NOMO-1 treated with dmso at 0.1 percent for 144 hours (cell line): ENCODE results near the gene GLB1L2.

ENCODE experiments used
- DNase-seq: peaks from one replicate; lab custom pipeline; 2025; ENCODE audit not compliant: unreplicated experiment; lab: John Stamatoyannopoulos, UW

The GLB1L2 gene

DNA sequence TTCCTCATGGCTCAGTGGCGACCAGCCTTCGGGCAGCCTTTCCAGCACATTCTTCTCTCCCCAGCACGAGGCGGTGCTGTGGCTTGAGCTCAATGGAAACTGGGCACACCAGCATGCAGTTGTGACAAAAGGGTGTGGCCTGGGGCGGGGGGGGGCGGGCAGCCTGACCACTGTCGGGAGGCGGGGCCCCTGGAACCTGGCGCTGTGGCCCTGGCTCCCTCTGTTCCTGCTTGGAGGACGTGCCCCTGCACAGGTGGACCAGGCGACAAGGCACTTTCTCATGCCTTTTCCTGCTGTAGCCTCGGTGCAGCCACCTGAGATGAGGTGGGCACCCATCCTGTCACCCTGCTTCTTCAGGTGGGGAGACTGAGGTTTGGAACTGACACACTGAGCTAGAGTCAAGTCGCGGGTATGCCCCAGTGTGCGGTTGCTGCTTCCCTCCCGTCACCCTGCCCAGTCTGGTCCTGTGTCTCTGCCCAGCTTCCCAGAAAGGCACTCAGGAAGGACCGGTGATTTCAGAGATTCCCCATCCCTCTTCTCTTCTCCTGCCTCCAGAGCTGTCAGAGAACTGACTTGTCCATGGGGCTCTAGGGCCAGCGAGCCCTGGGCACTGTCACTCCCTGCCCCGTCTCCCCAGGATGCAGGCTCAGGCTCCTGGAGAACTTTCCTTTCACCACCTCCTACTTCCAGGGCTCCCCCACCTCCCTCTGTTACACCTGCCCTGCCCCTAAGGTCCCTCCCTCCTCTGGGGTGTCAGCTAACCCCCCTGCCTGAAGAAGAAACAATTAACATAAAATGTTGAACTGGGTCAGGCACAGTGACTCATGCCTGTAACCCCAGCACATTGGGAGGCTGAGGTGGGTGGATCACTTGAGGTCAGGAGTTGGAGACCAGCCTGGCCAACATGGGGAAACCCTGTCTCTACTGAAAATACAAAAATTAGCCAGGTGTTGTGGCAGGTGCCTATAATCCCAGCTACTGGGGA, 70.3 kb downstream of the GLB1L2 start:
- no peak for DNase-seq

DNA sequence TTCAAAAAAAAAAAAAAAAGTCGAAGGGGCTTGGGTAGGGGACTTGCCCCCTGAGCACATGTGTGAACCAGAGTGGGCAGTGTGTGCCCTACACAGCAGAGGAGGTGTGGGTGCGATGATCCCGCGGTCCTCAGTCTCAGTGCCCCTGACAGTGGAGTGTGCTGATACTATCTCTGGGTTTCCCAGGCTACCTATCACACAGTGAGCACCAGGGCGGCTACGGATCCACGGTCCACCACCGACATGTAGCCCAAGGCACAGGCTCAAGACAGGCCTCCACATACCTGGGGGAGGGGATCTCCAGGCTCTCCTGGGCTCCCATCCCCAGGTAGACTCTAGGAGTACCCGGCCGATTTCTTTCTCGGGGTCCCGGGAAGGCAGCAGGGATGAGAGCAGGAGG, 71.1 kb downstream of the GLB1L2 start:
- DNase-seq = no peak

DNA sequence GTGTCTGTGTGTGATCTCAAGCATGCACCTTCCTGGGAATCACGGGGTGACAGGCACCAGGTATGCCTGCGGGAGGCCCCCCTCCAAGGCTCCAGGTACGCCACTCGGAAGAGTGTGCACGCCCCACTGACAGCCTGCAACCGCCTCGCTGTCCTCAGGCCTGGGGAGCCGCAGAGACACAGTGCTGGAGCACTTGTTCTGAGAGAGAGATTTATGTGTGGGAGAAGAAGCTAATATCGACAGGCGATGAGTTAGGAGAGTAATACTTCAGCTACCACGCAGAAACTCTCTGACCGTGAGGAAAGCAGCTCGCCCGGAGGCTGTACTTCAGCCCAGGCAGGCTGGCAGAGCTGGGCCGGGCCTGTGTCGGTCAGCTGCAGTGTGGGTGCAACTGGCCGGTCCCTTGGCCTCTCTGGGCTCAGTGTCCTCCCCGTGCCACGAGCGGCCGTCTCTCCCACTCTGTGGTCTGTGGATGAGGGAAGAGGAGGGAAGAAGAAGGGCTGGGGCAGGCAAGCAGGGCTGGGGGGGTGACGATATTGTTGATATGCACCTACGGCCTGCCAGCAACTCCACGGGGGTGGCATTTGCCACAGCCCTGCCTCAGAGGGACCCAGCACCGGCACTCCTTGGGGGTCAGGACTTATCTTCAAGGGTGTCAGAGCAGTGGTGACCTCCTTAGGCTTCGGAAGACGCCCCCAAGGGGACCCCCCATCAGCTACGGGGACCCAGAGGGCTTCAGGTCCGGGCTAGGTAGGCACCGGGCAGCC, 73.0 kb downstream of the GLB1L2 start:
- no peak for DNase-seq

DNA sequence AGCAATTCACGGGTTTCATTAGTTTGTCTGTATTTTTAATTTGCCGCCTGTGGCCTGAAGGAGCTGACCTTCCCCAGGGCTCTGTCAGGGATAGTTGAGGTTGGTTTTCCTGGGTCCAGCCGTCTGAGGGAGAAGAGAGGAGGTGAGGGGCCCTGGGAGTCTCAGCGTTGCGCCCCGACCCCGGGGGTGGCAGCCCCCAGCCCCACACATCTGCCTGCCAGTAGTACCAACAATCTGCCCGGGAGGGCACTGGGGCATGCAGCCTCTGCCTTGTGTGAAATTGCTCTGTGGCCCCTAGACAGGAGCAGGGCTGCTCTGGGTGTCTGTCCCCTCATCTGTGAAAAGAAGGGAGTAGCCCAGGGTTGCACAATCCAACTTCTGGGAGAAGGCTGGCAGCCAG, 73.6 kb downstream of the GLB1L2 start:
- no peak for DNase-seq

DNA sequence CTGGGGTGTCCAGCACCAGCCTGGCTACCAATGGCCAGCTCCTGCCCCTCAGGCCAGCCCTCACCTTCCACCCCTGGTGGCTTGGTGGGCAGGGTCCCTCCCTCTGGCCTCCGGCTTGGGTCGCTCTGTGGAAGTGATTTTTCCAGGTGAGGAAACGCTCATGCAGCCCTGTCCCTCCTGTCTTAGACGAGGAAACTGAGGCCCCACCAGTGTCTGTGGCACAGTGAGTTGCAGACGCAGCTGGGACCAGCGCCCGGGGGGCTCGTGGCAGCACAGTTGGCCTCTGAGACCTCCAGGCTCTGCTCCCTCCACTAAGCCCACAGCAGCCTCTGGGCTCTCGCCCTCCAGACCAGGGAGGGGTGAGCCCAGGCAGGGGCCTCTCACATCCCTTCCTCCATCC, 74.1 kb downstream of the GLB1L2 start:
- no peak for DNase-seq

DNA sequence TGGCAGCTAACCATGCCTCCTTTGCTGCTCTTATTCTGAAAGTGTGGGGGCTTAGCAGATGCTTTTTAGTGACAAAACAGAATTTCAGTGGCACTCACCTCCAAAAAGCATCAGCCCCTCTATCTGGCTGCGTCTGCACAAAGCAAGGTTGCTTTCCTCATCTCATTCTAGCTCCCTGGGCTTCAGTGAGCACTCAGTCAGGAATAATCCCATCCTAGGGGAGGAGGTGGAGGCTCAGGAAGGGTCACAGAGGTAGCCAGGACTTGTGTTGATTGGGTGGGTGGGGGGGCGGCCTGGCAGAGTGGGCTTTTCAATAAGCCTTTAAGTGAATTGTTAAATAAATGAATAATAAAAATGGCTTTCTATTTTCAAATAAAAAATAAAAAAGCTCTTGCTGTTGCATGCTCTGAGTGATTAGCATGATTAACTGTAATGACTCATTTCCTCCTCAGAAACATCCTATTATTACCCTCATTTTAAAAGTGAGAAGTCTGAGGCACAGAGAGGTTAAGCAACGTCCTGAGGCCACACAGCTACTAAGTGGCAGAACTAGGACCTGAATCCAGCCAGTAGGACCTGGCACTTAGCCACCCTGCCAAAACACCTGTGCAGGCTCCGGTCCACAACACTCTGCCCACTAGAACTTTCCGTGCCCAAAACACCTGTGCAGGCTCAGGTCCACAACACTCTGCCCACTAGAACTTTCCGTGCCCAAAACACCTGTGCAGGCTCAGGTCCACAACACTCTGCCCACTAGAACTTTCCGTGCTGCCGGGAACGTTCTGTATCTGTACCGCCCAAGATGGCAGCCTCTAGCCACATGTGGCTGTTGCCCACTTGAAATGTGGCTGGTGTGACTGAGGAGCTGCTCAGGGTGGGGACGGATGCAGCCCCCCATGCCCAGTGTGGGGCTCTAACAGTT, 74.7 kb downstream of the GLB1L2 start:
- DNase-seq = no peak

DNA sequence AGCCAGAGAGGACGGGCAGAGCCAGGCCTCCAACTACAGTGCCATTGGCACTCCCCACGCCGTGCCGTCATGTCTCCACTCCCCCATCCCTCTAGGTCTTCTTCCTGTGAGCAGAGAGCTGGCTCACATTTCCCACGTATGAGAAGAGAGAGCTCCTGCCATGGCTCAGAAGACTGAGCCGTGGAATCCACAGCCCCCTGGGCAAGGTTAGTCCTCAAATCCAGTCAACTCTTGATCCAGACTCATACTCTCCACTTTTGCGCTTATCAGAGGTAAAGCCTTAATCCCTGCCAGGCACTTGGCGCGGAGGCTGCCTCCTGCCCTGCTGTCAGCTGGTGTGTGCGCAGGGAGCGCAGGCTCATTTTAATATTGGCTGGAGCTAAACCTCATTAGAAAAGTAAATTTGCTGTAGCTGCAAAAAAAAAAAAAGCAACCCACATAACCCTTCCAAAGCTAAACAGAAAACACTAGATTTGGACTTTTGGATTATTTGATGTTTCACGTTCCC, 75.6 kb downstream of the GLB1L2 start:
- no peak for DNase-seq

DNA sequence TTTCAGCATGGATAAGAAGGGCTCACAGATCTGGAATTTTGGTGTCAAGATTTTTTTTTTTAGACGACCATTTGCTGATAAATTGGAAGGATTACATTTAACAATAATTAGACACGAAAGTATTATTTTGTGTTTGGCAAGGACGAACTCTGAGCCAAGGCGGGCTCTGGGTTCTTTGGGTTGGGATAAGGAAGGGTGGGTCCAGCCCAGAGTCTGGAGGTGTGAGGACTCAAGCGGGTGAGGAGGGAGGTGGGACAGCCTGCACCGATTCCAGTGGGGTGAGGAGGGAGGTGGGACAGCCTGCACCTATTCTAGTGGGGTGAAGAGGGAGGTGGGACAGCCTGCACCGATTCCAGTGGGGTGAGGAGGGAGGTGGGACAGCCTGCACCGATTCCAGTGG, 76.1 kb downstream of the GLB1L2 start:
- DNase-seq = no peak

DNA sequence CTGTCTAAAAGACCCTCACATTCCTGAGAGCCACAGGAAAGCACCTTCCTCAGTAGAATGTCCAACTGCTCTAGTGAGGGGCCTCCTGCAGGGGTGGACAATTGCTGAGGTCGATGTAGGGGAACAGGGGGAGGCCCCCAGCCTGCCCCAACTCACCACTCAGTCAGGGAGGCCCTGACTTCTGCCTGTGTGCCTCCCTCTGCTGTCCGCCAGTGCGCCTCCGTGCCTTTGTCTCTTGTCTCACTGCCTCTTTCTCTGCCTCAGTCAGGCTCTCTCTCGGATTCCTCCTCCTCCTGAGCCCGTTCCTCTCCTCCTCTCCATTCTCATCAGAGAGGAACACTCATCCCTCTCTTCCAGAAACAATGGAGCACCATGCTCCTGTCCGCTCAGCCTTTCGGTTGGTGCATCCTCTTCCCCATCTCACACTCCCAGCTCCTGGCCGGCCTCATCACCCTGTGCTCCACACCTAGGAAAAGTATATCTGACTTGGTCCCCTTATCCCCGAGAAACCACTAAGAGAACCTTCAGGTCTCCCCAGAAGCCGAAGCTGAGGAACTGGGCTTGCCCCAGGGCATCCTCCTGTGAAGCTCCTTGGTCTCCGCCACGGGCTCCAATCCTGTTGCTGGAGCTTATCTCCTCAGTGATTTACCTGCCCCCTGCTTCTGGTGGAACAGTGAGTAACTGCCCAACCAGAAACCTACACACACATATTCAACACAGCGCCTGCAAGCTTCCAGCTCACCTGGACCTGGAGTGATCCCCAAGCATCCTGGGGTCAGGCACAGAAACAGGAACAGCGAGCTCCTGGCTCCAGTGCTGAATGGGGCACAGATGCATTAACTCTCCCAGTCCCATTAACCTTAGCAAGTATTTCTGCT, 78.0 kb downstream of the GLB1L2 start:
- DNase-seq = no peak

DNA sequence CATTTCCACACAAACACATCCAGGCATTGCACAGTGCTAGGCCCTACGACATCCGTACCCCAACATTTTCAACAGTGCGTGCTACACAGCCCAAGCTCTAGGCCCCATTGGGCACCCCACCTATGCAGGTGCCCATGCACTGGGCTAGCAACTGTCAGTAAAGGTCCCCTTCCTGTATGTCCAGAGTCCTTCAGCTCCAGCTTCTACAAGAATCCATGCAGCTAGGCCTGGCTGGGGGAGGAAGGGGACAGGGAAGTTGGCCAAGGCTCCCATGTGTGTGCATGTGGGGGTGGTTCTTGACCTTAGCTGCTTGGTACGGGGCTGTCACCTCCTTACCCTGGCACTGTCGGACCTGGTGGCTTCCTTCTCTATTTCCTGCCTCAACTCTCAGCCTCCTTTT, 79.0 kb downstream of the GLB1L2 start:
- no peak for DNase-seq

DNA sequence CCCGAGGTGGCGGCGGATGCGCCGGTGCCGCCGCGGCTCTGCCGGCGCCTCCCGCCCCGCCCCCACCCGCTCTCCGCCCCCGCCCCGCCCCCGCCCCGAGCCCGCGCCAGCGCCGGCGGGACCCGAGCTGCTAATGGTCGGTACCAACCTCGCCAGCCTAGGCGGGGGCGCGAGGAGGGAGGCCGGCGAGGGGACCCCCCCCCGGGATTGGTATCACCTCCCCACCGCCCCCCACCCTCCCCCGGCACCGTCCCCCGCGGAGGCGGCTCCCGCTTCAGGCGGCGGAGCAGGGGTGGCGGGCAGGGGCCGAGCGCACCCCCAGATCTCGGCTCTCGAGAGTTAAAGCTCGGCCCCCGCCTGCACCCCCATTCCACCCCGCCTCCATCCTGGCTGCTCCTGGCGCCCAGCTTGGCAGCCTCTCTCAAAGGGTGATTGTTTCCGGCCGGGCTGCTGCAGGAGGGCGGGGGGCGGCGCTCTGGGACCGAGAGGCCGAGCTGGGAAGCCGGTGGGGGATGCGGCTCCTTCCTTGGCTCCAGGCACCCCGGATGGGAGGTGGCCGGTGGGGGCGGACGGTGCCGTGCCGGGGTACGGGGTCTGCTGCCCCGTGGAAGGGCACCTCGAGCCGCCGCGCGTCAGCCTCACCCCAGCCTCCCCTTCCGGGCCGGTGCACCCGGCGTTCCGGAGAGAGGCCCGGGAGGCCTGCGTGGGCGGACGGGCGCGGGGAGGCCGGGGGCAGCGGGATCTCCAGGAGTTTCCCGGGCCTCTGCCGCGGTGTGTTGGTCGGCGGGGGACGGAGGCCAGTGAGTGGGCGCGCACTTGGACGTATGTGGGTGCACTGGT, 80.6 kb downstream of the GLB1L2 start, which contains the start of gene B3GAT1:
TSS of gene B3GAT1 (minus strand) at position 40 of the 840 bp plus-strand sequence. CDS start 24,583 bp downstream, outside the sequence.
- no peak for DNase-seq

DNA sequence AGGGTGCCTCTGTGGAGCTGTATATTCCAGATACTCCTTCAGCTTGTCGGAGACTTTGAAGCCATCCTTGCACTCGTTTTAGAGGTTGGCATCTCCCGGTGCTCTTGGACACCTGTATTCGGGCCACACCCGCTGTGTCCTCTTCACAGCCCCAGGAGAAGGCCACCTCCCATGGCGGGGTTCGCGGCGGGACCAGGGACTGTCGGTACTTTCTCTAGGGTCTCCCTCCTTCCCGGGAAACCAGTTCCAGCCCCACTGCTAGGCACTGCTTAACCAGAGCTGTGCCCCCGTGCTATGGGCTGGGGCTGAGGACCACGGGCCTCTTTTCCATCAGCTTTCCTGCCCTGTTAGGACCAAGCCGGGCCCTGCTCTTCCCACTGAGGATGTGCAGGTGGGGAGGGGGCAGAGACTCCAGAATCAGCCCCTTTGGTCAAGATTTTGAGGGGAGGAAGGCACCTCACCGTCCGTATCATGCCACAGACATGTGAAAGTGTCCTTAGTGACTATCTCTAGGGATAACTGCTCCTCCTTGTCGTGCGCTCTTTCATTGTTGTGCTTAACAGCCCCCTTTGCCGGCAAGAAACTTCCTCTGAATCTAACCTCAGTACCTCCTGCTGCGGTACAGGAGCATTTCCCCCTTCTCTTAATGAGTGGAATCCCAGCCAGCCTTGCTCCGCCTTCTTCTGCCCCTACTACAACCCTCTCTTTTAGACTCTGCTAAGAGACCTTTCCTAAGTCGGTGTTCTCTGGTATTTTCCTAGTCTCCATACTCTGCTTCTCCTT, 81.4 kb downstream of the GLB1L2 start:
- DNase-seq = no peak

DNA sequence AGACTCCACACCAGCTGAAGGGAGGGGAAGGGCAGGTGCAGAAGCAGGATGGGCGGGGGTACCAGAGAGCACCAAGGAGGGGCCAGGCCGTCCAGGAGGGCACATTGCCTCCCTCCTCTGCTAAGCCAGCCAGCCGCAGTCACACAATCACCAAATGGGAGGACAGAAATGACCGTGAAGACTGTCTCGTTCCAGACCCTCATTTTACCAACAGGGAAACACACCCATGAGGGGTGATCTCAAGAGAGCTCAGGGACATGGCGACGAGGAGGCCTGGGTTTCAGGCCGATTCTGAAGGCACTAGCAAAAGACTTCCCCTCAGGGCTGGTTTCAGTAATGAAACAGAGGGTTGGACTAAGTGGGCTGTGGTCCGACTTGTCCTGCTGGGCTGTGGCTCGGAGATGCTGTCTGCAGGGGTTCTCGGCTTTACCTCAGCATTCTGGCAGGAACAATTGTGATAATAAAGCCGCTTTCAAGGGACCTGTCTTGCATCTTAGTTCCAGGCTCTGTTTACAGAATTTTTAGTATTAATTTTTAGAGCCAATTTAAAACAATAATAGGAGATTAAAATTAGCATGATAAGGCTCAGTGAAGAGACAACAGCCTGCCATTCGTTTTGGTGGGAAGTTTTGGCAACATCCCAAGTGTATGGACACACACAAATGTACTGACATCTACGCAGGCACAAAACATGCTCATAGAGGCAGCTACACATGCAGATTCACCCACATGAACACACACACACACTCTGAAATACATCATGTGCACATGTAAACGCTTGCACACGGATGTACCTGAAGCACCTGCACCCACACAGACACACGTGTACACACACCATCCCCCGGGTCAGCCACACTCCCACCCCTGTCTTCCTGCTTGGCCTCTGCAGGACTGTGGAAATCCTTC, 82.3 kb downstream of the GLB1L2 start:
- DNase-seq = no peak

DNA sequence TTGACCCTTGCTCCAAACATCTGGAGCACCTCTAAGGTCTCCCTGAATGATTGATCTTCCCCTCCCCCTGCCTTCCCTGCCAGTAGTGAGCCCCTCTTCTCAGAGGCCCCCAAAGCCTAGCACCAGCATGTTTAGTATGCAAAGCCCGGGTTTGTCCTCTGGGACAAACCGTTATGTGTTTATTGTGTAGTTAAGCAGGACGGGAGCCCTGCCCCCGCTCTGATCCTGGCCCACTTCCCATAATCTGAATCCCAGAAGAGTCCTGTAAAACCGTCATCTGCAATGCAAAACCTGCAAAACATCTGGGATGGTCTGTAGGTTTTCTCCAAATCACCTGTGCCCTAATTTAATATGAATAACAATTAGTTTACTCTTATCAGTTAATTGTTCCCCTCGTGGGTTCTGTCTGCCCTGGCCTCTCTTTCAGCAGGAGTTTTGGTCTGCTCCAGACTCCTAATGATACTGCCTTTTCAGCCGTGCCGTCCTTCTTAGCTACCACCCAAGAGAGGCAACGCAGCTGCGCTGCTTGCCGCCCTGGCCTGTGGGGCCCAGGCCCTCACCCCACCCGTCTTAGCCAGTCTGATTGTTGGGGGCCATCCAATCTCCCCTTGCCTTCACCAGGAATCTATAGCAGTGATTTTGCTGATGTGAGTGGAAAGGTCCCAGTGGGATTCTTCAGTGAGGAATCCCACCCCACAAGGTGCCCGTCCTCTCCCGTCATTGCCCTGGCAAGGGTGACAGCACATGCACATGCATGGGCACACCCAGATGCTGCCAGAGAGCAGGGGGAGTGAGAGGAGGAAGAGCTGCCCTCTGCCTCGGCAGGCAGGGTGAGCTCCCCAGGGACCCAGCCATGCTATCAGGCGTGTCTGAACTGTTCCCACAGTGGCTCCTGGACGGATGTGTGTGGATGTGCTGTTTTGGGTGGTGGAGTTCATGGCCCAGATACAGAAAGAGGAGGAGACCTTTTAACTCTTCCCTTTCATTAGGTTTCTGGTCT, 83.3 kb downstream of the GLB1L2 start:
- DNase-seq = no peak

DNA sequence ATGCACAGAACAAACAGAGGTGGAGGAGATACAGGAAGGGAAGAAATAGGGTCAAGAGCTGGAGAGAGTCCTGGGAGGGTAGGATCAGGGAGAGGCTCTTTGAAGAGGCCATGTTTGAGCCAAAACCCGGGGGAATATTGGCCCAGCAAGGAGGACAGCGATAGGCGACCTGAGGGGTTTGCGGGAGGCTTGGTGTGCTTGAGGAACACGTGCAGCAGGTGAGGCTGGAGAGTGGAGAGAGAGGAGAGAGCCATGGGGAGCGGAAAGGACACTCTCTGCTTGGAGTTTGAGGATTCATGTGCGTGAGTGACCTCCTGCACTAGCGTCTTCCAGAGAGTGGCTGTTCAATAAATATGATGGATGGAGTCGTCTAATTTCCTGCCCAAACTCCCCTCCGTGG, 84.9 kb downstream of the GLB1L2 start:
- no peak for DNase-seq
